HepG2 (cell line): ENCODE data around the gene TPTE.
"Not testable (repeated sequence)": the region's sequence is repeated elsewhere in the genome, so short reads cannot be mapped to it uniquely, and the experiment has no call there.

Experiments used
- ETV6 ChIP-seq: sonication (generic); formaldehyde crosslinking; conservative IDR thresholded peaks from 2 replicates; pipeline ENCODE4 v1.4.0; 2020; ENCODE audit warnings: missing genetic modification reagents
- IKZF4 ChIP-seq: sonication (generic); formaldehyde crosslinking; IDR thresholded peaks from 2 replicates; pipeline ENCODE4 v1.5.1; 2020; ENCODE audit warnings: borderline replicate concordance, mild to moderate bottlenecking, low read depth, missing genetic modification reagents; ENCODE audit errors: not compliant biosample characterization
- MAFG ChIP-seq: sonication (generic); formaldehyde crosslinking; IDR thresholded peaks from 2 replicates; pipeline ENCODE4 v1.5.1; 2020; ENCODE audit warnings: mild to moderate bottlenecking, missing genetic modification reagents
- POLR2A ChIP-seq, 2 experiments: IDR thresholded peaks; 2 replicates each; pipeline ENCODE4 v1.6.1; 2011; ENCODE audit warnings: low read depth in 2 of 2, low read length in 2 of 2, mild to moderate bottlenecking in 1 of 2, moderate library complexity in 1 of 2; ENCODE audit not compliant: insufficient read depth in 1 of 2
- RNF2 ChIP-seq: fragments of 450-650 bp; conservative IDR thresholded peaks from 2 replicates; pipeline ENCODE4 v1.6.1; 2016; ENCODE audit warnings: low read depth
- TP53 ChIP-seq: sonication (generic); formaldehyde crosslinking; conservative IDR thresholded peaks from 2 replicates; pipeline ENCODE4 v1.4.0; 2020; ENCODE audit warnings: missing genetic modification reagents
- ZNF274 ChIP-seq: sonication (generic); formaldehyde crosslinking; IDR thresholded peaks from 2 replicates; pipeline ENCODE4 v1.5.1; 2020; ENCODE audit warnings: mild to moderate bottlenecking, missing genetic modification reagents
- ZNF530 ChIP-seq: sonication (generic); formaldehyde crosslinking; IDR thresholded peaks from 2 replicates; pipeline ENCODE4 v1.5.0; 2020; ENCODE audit warnings: low read depth, mild to moderate bottlenecking, missing genetic modification reagents
- TF ChIP-seq, protein P1 (sequence below): sonication (generic); formaldehyde crosslinking; IDR thresholded peaks from 2 replicates; pipeline ENCODE4 v1.4.0; 2020; ENCODE audit warnings: missing genetic modification reagents
- TF ChIP-seq, protein P2 (sequence below): sonication (generic); formaldehyde crosslinking; IDR thresholded peaks from 2 replicates; pipeline ENCODE4 v1.5.0; 2020; ENCODE audit warnings: mild to moderate bottlenecking, missing genetic modification reagents, moderate library complexity

DNA sequence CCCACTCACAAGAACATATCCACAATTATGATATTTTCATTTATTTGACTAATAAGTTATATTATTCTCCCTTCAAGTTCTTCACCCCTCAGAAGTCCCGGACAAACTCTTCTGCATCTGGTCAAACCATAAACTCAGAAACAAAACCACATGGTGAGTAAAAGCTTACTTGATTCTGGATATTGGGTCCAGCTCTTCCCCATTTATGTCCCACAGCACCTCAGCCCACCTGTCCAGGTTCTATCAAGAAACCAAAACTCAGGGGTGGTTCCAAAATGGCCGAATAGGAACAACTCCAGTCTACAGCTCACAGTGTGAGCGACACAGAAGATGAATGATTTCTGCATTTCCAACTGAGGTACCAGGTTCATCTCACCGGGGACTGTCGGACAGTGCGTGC lies 109.4 kb downstream of the TPTE start:
- not testable (repeated sequence) for TF ChIP-seq ZNF274; MAFG (CRISPR knock-in tag); TP53 (CRISPR knock-in tag); ZNF530 (CRISPR knock-in tag); ETV6; IKZF4 (CRISPR knock-in tag); RNF2; POLR2A (IDR thresholded peaks at IDR 0.05; ENCODE audit: insufficient read depth in 1 of 2, low read depth in 2 of 2, low read length in 2 of 2)
- TF ChIP-seq, protein P1, sequence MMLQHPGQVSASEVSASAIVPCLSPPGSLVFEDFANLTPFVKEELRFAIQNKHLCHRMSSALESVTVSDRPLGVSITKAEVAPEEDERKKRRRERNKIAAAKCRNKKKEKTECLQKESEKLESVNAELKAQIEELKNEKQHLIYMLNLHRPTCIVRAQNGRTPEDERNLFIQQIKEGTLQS (CRISPR knock-in tag) = not testable (repeated sequence)
- TF ChIP-seq, protein P2, sequence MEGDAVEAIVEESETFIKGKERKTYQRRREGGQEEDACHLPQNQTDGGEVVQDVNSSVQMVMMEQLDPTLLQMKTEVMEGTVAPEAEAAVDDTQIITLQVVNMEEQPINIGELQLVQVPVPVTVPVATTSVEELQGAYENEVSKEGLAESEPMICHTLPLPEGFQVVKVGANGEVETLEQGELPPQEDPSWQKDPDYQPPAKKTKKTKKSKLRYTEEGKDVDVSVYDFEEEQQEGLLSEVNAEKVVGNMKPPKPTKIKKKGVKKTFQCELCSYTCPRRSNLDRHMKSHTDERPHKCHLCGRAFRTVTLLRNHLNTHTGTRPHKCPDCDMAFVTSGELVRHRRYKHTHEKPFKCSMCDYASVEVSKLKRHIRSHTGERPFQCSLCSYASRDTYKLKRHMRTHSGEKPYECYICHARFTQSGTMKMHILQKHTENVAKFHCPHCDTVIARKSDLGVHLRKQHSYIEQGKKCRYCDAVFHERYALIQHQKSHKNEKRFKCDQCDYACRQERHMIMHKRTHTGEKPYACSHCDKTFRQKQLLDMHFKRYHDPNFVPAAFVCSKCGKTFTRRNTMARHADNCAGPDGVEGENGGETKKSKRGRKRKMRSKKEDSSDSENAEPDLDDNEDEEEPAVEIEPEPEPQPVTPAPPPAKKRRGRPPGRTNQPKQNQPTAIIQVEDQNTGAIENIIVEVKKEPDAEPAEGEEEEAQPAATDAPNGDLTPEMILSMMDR (CRISPR knock-in tag) = not testable (repeated sequence)
